Measurements from ENCODE around the gene MUC5AC.

MUC5AC gene

DNA sequence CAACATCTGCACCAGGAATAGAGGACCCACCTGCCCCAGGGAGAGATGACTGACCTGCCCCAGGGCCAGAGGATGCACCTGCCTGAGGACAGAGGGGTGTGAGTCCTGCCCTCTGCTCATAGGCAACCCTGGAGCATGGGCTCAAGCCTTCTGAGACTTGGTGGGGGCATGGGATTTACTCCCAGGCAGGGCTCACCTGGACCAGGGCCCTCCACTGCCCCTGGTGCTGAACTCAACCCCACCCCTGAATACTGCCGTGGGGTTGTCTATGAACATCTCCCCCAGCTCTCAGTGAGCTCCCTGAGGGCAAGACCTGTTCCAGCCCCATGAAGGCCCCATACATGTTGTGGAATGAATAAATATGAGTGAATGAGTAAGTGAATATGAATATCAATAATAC, 33.8 kb upstream of the MUC5AC start:
- TF ChIP-seq, protein P1, sequence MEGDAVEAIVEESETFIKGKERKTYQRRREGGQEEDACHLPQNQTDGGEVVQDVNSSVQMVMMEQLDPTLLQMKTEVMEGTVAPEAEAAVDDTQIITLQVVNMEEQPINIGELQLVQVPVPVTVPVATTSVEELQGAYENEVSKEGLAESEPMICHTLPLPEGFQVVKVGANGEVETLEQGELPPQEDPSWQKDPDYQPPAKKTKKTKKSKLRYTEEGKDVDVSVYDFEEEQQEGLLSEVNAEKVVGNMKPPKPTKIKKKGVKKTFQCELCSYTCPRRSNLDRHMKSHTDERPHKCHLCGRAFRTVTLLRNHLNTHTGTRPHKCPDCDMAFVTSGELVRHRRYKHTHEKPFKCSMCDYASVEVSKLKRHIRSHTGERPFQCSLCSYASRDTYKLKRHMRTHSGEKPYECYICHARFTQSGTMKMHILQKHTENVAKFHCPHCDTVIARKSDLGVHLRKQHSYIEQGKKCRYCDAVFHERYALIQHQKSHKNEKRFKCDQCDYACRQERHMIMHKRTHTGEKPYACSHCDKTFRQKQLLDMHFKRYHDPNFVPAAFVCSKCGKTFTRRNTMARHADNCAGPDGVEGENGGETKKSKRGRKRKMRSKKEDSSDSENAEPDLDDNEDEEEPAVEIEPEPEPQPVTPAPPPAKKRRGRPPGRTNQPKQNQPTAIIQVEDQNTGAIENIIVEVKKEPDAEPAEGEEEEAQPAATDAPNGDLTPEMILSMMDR (conservative IDR thresholded peaks at IDR 0.05; ENCODE audit: low read depth, low read length) = no peak
- no peak overlapping the region for H3K4me3 ChIP-seq (ENCODE audit: low read depth, low read length)
- no peak for DNase-seq (ENCODE audit: low read depth)

DNA sequence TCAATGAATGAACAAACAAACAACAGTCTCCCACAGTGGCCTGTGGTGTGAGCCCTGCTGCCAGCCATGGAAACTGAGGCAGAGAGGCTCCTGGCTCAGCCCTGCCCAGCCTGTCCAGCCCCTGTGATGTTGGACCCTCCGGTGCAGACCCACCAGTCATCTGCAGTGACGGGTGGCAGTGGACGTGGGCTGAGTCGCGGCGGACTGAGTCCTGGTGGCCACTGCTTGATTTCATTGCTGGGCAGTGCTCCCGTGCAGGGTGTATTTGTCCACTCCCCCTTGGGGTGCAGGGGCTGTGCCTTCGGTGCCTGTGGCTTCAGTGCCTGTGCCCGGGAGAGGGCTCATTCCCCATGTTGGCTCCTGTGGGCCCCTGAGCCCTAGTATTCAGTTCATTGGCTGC, 31.9 kb upstream of the MUC5AC start:
- DNase-seq (ENCODE audit: low read depth) = no peak
- TF ChIP-seq, protein P1 (conservative IDR thresholded peaks at IDR 0.05; ENCODE audit: low read depth, low read length) = no peak
- H3K4me3 ChIP-seq (ENCODE audit: low read depth, low read length) = no peak overlapping the region

DNA sequence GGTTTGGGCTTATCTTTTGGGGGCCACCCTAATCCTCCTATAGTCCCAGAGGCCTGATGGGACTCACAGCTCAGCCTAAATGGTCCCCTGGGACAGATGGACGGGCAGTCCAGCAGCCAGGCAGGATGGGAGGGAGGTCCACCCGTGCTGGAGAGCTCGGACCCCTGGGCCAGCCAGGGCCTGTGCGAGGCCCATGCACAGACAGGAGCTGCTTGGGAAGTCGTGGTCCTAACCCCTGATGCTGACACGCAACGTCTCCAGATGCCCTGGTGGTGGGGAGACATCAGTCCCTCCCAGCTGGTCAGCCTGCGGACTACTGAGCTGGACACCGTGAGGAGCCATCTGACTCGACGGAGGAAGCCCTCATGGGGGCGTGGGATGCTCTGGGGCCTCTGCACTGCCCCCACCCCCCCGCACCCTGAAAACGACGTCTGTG, 31.2 kb upstream of the MUC5AC start:
- H3K4me3 ChIP-seq (ENCODE audit: low read depth, low read length) = no peak overlapping the region
- TF ChIP-seq, protein P1 (conservative IDR thresholded peaks at IDR 0.05; ENCODE audit: low read depth, low read length) = no peak
- DNase-seq (ENCODE audit: low read depth) = no peak

DNA sequence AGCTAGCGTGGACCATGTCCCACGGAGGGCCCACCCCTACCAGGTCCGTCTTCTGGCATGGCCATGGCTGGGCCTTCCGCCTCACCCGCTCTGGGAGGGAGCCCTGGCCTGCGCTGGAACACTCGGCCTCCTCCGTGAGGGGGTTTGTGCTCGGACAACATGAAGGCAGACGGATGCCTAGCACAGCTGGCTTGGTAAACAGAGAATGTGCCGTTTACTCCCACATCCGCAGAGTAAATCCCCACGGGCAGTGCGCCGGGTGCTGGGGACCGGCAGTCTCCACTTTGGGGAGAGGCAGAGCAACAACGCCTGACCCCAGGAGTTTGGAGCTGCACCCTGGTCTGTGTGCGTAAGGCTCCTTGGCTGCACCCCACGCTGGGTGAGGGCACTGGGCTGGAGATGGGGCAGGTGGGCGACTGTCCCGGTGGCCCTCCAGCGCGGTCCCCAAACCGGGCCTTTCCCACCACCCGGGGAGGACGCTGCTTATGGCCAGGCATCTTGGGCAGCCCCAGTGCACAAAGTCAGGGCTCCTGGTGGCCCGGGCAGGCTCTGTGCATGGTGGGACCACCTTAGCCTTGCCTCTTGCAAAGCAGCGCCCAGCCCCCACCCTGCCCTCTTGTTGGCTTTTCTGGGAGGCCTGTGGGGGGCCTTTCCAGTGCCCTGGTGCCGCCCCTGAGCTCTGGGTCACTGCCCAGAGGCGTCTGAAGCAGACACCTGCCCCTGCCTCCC, 30.7 kb upstream of the MUC5AC start:
- no peak overlapping the region for H3K4me3 ChIP-seq (ENCODE audit: low read depth, low read length)
- TF ChIP-seq, protein P1 (conservative IDR thresholded peaks at IDR 0.05; ENCODE audit: low read depth, low read length) = no peak
- no peak for DNase-seq (ENCODE audit: low read depth)

DNA sequence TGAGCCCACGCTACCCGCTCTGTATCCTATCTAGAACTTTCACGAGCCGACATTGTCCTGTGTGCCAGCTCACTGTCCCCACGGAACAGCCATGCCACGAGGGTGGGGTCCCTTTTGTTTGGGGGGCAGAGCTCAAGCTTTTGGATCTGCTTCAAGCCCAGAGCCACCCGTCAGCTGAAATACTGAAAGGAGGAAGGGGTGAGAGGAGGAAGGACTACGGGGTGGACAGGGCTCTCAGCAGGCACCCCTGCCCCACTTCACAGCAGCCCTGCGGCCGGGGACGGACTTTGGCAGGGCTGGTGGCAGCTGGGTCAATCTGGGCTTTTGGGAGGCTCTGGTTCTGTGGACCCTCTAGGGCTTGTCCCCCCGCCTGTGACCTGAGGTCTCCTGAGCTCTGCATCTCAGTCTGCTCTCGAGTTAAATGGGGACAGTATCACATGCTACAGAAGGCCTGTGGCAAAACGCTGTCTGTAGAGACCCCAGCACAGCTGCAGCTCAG, 30.0 kb upstream of the MUC5AC start:
- no peak overlapping the region for H3K4me3 ChIP-seq (ENCODE audit: low read depth, low read length)
- no peak for DNase-seq (ENCODE audit: low read depth)
- TF ChIP-seq, protein P1 (conservative IDR thresholded peaks at IDR 0.05; ENCODE audit: low read depth, low read length) = no peak

DNA sequence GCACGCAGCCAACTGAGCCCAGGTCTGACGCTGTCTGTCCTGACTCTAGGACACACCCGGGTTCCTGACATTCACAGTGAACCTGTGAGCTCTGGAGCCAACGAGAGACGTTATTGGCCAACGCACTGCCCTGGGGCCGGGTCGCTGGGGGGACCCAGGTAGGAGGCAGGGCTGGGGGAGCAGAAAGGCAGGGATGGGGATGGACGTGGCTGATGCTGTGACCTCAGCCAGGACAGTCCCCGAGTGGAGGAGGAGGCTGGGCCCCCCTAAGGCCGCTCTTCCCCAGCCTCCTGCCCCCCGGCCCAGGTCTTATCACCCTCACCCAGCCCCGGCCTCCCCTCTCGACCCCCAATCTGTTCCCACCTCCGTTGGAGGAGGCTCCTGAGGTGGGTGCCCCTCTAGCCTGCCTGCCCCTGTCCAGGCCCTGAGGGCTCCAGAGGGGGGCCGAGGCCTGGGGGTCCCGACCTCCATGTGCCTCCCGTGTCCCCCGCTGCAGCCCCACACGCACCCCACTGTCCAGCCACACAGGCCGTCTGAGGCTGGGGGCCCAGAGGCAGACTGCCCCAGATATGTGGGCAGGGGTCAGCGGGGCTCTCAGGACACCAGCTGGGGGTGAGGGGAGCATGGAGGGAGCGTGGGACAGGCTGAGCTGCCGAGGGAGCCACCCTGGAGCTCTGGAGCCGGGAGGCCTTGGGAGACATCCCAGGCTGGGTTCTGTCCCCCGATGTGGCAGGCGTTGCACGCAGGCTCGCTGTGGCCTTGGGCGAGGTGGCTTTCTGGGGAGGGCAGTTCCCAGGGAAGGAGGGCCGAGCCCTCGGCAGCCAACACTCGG, 29.2 kb upstream of the MUC5AC start:
- no peak for DNase-seq (ENCODE audit: low read depth)
- H3K4me3 ChIP-seq (ENCODE audit: low read depth, low read length) = no peak overlapping the region
- TF ChIP-seq, protein P1 (conservative IDR thresholded peaks at IDR 0.05; ENCODE audit: low read depth, low read length) = no peak

All from choroid plexus epithelial cell (primary cell).